ENCODE data around the gene NATD1.
"Not testable (repeated sequence)": the region's sequence is repeated elsewhere in the genome, so short reads cannot be mapped to it uniquely, and the experiment has no call there.

NATD1 gene

GRCh38 chr17:21214015-21214776 lies 39.0 kb downstream of the NATD1 start, which contains the start of gene TMEM11:
TSS of gene TMEM11 (minus strand) at chr17:21214161. CDS start at chr17:21214152, 9 bp downstream.
- DNase-seq: peak; percentile 93

- DNase-seq: peak; percentile 6
Observed at GRCh38 chr17:21213638-21214014, 39.6 kb downstream of the NATD1 start.

- no peak for DNase-seq
Observed at GRCh38 chr17:21212826-21213637, 40.2 kb downstream of the NATD1 start.

GRCh38 chr17:21211825-21212479 lies 41.3 kb downstream of the NATD1 start:
- DNase-seq: no peak

- DNase-seq: no peak
Observed at GRCh38 chr17:21210411-21211076, 42.7 kb downstream of the NATD1 start.

GRCh38 chr17:21209511-21210175 lies 43.6 kb downstream of the NATD1 start:
- DNase-seq: no peak

- DNase-seq: no peak
Observed at GRCh38 chr17:21208352-21208751, 44.9 kb downstream of the NATD1 start.

- DNase-seq: no peak
Observed at GRCh38 chr17:21204935-21205334, 48.3 kb downstream of the NATD1 start.

GRCh38 chr17:21202512-21202911 lies 50.7 kb downstream of the NATD1 start:
- DNase-seq: no peak

GRCh38 chr17:21201874-21202273 lies 51.3 kb downstream of the NATD1 start:
- no peak for DNase-seq

- DNase-seq: no peak
Observed at GRCh38 chr17:21201298-21201595, 52.0 kb downstream of the NATD1 start.

GRCh38 chr17:21200590-21201297 lies 52.5 kb downstream of the NATD1 start:
- no peak for DNase-seq

GRCh38 chr17:21199856-21200255 lies 53.4 kb downstream of the NATD1 start:
- DNase-seq: no peak

GRCh38 chr17:21199311-21199710 lies 53.9 kb downstream of the NATD1 start:
- no peak for DNase-seq

GRCh38 chr17:21198411-21198810 lies 54.8 kb downstream of the NATD1 start:
- no peak for DNase-seq

- DNase-seq: no peak
Observed at GRCh38 chr17:21196126-21196525, 57.1 kb downstream of the NATD1 start.

GRCh38 chr17:21194703-21195102 lies 58.5 kb downstream of the NATD1 start:
- DNase-seq: no peak

GRCh38 chr17:21194226-21194625 lies 59.0 kb downstream of the NATD1 start:
- DNase-seq: no peak

- DNase-seq: no peak
Observed at GRCh38 chr17:21193031-21193430, 60.2 kb downstream of the NATD1 start.

- not testable (repeated sequence) for DNase-seq
Observed at GRCh38 chr17:21192414-21192813, 60.8 kb downstream of the NATD1 start.

- DNase-seq: no peak
Observed at GRCh38 chr17:21191698-21192097, 61.5 kb downstream of the NATD1 start.

GRCh38 chr17:21190078-21190477 lies 63.1 kb downstream of the NATD1 start:
- DNase-seq: no peak
